Mesodermal cell (in vitro differentiated cells): ENCODE results near the gene DNAJC28.
"Not testable (repeated sequence)": the region's sequence is repeated elsewhere in the genome, so short reads cannot be mapped to it uniquely, and the experiment has no call there.

ENCODE experiments used
- H3K27ac ChIP-seq: 2 replicates; pipeline ENCODE4 v1.7.0; 2013; ENCODE audit warnings: mild to moderate bottlenecking, low read depth, low read length, moderate library complexity; ENCODE audit not compliant: severe bottlenecking
- H3K36me3 ChIP-seq: 2 replicates; pipeline ENCODE4 v1.7.1; 2013; ENCODE audit warnings: mild to moderate bottlenecking, low read length, moderate library complexity; ENCODE audit not compliant: control insufficient read depth, insufficient read depth
- H3K4me1 ChIP-seq: one replicate; pipeline ENCODE4 v1.7.1; 2013; ENCODE audit warnings: mild to moderate bottlenecking, low read length; ENCODE audit not compliant: insufficient read depth, control insufficient read depth, poor library complexity, severe bottlenecking
- H3K4me3 ChIP-seq: 2 replicates; pipeline ENCODE4 v1.7.0; 2013; ENCODE audit warnings: low read length, control low read depth, mild to moderate bottlenecking; ENCODE audit not compliant: insufficient read depth, poor library complexity, severe bottlenecking; ENCODE audit errors: extremely low read depth
- H3K9me3 ChIP-seq: 2 replicates; pipeline ENCODE4 v1.7.1; 2013; ENCODE audit warnings: mild to moderate bottlenecking, low read length, moderate library complexity; ENCODE audit not compliant: control insufficient read depth
- WGBS, 2 experiments: methylation state at CpG; one replicate each; pipeline ENCODE4 v1.1.5; 2013; ENCODE audit warnings: missing lambda C conversion rate in 2 of 2; ENCODE audit not compliant: insufficient coverage in 2 of 2; 5-methylcytosine and 5-hydroxymethylcytosine counted together

Gene DNAJC28

DNA sequence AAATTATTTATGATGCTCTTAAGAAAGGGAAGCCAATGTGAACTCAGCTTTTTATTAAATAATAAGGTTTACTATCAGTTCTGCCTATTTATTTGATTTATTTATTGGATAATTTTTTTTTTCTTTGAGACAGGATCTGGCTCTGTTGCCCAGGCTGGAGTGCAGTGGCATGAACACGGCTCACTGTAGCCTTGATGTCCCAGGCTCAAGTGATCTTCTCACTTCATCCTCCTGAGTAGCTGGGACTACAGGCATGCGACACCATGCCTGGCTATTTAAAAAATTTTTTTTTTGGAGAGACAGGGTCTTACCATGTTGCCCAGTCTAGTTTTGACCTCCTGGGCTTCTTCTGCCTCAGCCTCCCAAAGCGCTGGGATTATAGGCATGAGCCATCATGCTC, 21.0 kb upstream of the DNAJC28 start:
- 94 to 100% methylated on average over 1 to 2 of the region's 3 CpGs for WGBS, 2 experiments
- no peaks in the 10 kb centered on the region for H3K9me3 ChIP-seq
- H3K4me3 ChIP-seq, result no peak overlapping the region
- no peak overlapping the region for H3K27ac ChIP-seq
- no peaks in the 10 kb centered on the region for H3K4me1 ChIP-seq
- H3K36me3 ChIP-seq, result peaks cover 98% of the 10 kb centered on the region

DNA sequence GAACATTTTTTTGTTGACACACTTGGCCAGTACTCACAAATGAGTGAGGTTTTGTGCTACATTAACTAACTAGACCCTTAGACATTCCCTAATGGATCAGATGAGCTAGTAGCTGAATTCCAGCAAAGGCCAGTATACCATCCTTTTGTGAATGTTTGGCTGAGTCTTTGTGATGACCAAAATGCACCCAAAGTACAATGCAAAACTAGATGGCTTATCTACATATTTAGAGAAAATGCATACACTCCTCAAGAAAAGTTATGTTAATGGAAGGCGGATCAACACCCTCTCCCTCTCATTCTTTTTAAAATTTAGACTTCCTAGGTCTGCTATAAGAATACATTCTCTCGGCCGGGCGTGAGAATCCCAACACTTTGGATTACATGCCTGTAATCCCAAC, 20.1 kb upstream of the DNAJC28 start:
- Histone ChIP-seq H3K4me1 (no peaks in the 10 kb centered on the region), H3K27ac (no peak overlapping the region), H3K36me3 (peaks cover 98% of the 10 kb centered on the region), H3K4me3 (no peak overlapping the region), H3K9me3 (no peaks in the 10 kb centered on the region)
- WGBS, 2 experiments, result 84 to 88% methylated on average over 3 of the region's 4 CpGs

DNA sequence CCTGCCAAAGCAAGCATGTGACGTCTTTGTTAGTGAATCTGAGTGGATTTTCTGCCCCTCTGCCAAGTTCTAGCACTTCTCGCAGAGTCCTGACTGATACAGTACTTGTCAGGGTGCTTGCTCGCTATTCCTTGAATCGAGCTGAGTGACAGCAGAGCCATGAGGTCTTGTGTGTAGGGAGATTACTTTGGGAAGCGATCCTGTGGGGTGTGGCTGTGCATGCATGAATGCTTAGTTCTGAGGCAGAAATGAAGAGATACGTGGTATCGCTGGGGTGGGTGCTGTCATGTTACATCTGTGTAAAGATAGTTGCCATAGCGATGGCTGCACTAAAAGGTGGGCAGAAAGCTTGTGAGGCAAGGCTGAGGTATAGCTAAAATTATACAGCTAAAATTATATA, 19.3 kb upstream of the DNAJC28 start:
- Histone ChIP-seq H3K27ac (no peak overlapping the region), H3K4me1 (no peaks in the 10 kb centered on the region), H3K36me3 (peaks cover 98% of the 10 kb centered on the region), H3K9me3 (no peaks in the 10 kb centered on the region), H3K4me3 (no peak overlapping the region)
- WGBS, 2 experiments, result 93 to 99% methylated on average over 3 to 5 of the region's 8 CpGs

DNA sequence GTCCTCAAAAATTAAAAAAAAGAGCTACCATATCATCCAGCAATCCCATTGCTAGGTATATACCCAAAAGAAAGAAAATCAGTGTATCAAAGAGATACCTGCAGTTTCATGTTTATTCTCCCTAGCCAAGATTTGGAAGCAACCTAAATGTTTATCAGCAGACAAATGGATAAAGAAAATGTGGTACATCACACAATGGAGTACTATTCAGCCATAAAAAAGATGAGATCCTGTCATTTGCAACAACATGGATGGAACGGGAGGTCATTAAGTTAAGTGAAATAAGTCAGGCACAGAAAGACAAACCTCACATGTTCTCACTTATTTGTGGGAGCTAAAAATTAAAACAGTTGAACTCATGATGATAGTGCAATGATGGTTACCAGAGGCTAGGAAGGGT, 15.5 kb upstream of the DNAJC28 start:
- 100% methylated on average over 1 of the region's 1 CpG for WGBS, 2 experiments
- not testable (repeated sequence) for H3K27ac ChIP-seq, H3K9me3 ChIP-seq, H3K4me3 ChIP-seq, H3K4me1 ChIP-seq
- H3K36me3 ChIP-seq, result peaks cover 95% of the 10 kb centered on the region

DNA sequence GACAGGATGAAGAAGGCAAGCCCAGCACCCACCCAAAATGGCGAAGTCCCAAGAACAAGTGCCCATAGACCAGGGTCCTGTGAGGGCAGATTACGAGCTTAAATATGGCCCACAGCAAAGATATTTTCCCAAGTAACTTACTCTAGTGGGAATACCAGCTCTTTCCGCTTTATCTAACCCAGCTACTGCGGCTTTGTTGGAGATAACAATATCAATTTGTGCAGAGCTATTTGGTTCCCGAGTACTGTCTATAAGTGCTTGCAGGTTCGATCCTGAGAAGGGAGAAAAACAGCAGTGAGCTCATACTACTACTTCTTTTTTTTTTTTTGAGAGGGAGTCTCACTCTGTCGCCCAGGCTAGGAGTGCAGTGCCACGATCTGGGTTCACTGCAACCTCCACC, 14.3 kb upstream of the DNAJC28 start:
- Histone ChIP-seq H3K4me1 (no peaks in the 10 kb centered on the region), H3K4me3 (no peak overlapping the region), H3K36me3 (peaks cover 89% of the 10 kb centered on the region), H3K9me3 (no peaks in the 10 kb centered on the region), H3K27ac (no peak overlapping the region)
- WGBS, 2 experiments, result 97 to 100% methylated on average over 2 to 4 of the region's 8 CpGs

DNA sequence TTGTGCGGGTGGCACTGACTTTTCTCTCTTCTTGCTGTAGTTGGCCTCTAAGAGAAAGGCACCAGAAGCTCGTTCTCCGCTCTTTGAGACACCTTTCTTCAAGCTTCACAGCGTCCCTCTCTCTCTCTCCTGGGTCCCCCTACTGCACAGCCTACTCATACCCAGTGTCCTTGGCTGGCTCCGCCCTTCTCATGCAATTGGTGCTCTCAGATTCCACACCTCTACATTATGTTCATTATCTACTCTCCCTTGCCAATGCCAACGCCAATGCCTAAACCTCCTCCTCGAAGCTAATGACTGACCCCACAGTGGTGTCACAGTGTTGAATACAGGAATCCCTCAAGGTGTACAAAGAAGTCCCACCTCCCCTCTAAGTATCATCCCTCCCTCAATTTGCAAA, 4.8 kb upstream of the DNAJC28 start:
- 73% methylated on average over 6 to 7 of the region's 7 CpGs for WGBS, 2 experiments
- Histone ChIP-seq H3K4me1 (no peaks in the 10 kb centered on the region), H3K9me3 (no peaks in the 10 kb centered on the region)

DNA sequence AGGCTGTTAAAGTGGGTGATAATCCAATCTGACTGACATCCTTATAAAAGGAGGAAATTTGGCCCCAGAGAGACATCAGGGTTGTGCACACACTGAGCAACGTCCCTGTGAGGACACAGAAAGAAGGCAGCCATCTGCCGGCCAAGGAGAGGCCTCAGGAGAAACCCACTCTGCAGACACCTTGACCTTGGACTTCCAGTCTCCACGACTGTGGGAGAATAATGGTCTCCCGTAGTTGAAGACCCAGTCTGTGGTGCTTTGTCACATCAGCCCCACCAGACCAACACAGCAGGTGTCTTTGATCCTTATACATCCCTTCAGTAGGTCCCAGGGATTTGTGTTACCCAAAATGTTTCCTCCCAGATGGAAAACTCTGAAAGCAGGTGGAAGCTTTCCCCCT, 4.2 kb upstream of the DNAJC28 start:
- 83 to 84% methylated on average over 4 of the region's 4 CpGs for WGBS, 2 experiments
- Histone ChIP-seq H3K4me1 (peaks cover 3% of the 10 kb centered on the region), H3K4me3 (no peak overlapping the region), H3K36me3 (no peaks in the 10 kb centered on the region), H3K27ac (no peak overlapping the region), H3K9me3 (no peaks in the 10 kb centered on the region)

More for the DNA sequence above, 4.8 kb upstream of the DNAJC28 start:
- no peak overlapping the region for H3K4me3 ChIP-seq
- H3K27ac ChIP-seq, result no peak overlapping the region
- H3K36me3 ChIP-seq, result no peaks in the 10 kb centered on the region

DNA sequence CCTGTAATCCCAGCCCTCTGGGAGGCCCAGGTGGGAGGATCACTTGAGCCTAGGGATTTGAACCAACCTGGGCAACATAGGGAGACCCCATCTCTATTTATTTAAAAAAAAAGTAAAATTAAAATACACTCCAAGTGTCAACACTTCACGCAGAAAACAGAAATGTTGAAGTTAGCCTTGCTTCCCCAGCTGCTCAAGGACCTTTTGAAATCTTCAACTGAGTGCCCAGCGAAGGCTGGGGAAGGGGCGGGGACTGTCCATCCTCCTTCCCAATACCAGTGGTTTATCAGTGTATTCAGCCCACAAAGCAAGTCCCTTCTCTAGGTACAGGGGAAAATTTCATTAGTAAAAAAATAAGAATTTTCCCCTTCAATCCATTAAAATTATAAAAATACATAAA, 2.2 kb upstream of the DNAJC28 start:
- WGBS, 2 experiments, result 87 to 100% methylated on average over 1 to 3 of the region's 3 CpGs
- Histone ChIP-seq H3K4me3 (no peak overlapping the region), H3K9me3 (no peaks in the 10 kb centered on the region), H3K4me1 (peaks cover 3% of the 10 kb centered on the region), H3K27ac (no peak overlapping the region), H3K36me3 (no peaks in the 10 kb centered on the region)

DNA sequence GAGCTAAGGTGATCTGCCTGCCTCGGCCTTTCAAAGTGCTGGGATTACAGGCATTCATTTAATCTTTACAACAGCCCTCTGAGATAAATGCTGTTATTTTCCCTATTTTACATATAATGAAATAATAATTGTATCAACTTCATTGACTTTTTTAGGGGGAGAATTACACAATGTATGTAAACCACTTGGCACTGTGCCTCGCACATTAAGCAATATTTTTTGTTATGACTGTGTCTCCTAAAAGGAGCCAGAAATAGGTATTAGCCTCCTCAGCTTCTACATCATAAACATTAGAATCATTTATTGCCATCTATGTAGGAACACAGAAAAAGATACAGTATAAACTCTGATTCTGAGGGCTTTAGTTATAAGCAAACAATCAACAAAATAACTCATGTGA, 1.1 kb upstream of the DNAJC28 start:
- no peaks in the 10 kb centered on the region for H3K9me3 ChIP-seq
- H3K4me3 ChIP-seq, result no peak overlapping the region
- no peaks in the 10 kb centered on the region for H3K36me3 ChIP-seq
- no peak overlapping the region for H3K27ac ChIP-seq
- 100% methylated on average over 1 of the region's 2 CpGs for WGBS, 2 experiments
- peaks cover 3% of the 10 kb centered on the region for H3K4me1 ChIP-seq

DNA sequence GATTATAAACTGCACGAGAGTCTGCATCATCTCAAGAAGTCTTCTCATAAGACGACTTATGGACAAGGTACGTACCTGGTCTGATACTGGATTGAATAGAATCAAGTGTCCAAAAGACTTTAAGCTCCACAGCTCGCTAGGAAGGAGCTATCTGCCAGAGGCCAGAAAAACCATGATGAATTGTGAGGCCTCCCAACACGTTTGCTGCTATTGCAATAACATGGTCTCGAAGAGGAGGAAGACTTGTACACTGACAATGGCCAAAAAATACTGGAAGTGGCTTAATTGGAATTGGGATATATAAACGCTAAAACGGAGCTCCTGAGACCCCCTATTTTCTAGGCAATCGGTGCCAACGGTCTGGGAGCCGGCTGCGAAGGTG, 534 bp downstream of the DNAJC28 start:
- Histone ChIP-seq H3K4me1 (peaks cover 3% of the 10 kb centered on the region), H3K4me3 (peak overlapping the region; percentile 63), H3K9me3 (no peaks in the 10 kb centered on the region), H3K36me3 (no peaks in the 10 kb centered on the region), H3K27ac (no peak overlapping the region)
- 32 to 67% methylated on average over 6 to 12 of the region's 12 CpGs for WGBS, 2 experiments

DNA sequence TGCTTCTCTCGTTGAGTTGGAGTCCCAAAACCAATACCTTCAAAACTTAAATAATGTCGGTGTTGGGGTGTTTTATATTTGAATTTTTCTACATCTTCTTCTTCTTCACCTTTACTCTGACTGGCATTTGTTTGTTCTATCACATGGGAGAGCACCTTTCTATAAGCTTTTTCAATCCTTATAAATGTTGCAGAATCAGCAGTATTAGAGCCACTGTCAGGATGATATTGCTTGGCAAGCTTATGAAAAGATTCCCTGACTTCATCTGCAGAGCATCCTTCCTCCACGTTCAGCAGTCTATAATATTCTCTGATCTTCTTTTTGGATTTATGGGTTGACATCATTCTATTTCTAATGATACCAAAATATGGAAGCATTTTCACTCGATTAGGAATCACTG, 2.6 kb downstream of the DNAJC28 start:
- peaks cover 3% of the 10 kb centered on the region for H3K4me1 ChIP-seq
- no peaks in the 10 kb centered on the region for H3K9me3 ChIP-seq
- no peaks in the 10 kb centered on the region for H3K36me3 ChIP-seq
- no CpG with 5 or more reads among the region's 4 CpGs for whole genome bisulfite sequencing, 2 experiments
- H3K4me3 ChIP-seq, result no peak overlapping the region
- no peak overlapping the region for H3K27ac ChIP-seq

DNA sequence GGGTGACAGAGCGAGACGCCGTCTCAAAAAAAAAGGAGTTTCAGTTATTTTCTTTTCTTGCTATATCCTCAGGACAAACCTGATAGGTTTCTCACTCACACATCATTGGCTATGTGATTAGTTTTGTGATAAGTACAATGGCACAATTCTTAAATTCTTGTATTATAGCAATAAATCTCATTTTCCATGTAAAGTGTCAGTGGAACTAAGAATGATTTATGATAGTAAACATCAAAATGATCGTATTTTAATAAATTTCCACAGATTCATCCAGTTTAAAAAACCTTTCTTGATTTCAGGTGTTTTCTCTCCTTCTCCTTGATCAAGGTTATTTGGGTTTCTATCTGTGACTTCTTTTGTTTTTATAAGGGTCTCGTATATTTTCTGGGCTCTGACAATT, 3.5 kb downstream of the DNAJC28 start:
- no peaks in the 10 kb centered on the region for H3K36me3 ChIP-seq
- no peak overlapping the region for H3K27ac ChIP-seq
- H3K9me3 ChIP-seq, result no peaks in the 10 kb centered on the region
- peaks cover 3% of the 10 kb centered on the region for H3K4me1 ChIP-seq
- WGBS, 2 experiments, result 92 to 100% methylated on average over 1 to 4 of the region's 5 CpGs
- H3K4me3 ChIP-seq, result no peak overlapping the region
